ENCODE data around the gene AZGP1.
"Not testable (repeated sequence)": the region's sequence is repeated elsewhere in the genome, so short reads cannot be mapped to it uniquely, and the experiment has no call there.

AZGP1 gene

GRCh38 chr7:100011516-100011915 is 35.7 kb upstream of the AZGP1 start:
- FAIRE-seq, result no peak
- no peak for DNase-seq (ENCODE audit: insufficient read length, low spot score)
- no peak for TF ChIP-seq POLR2A (IDR thresholded peaks at IDR 0.05; ENCODE audit: low read depth, low read length)

GRCh38 chr7:100010901-100011300 is 35.1 kb upstream of the AZGP1 start:
- no peak for FAIRE-seq
- no peak for TF ChIP-seq POLR2A (IDR thresholded peaks at IDR 0.05; ENCODE audit: low read depth, low read length)
- no peak for DNase-seq (ENCODE audit: insufficient read length, low spot score)

- FAIRE-seq, result not testable (repeated sequence)
Observed at GRCh38 chr7:100009952-100010351, 34.1 kb upstream of the AZGP1 start.

GRCh38 chr7:100008525-100008924 is 32.7 kb upstream of the AZGP1 start:
- TF ChIP-seq POLR2A (IDR thresholded peaks at IDR 0.05; ENCODE audit: low read depth, low read length), result no peak
- DNase-seq (ENCODE audit: insufficient read length, low spot score) (no peak), FAIRE-seq (no peak)

More at GRCh38 chr7:100009952-100010351, 34.1 kb upstream of the AZGP1 start:
- not testable (repeated sequence) for DNase-seq (ENCODE audit: insufficient read length, low spot score)

GRCh38 chr7:100007887-100008286 is 32.1 kb upstream of the AZGP1 start:
- no peak for TF ChIP-seq POLR2A (IDR thresholded peaks at IDR 0.05; ENCODE audit: low read depth, low read length)
- no peak for DNase-seq (ENCODE audit: insufficient read length, low spot score)
- no peak for FAIRE-seq

- no peak for FAIRE-seq
- no peak for TF ChIP-seq POLR2A (IDR thresholded peaks at IDR 0.05; ENCODE audit: low read depth, low read length)
Observed at GRCh38 chr7:100003711-100004661, 28.2 kb upstream of the AZGP1 start.

GRCh38 chr7:100000239-100000638 is 24.4 kb upstream of the AZGP1 start:
- FAIRE-seq (no peak), DNase-seq (ENCODE audit: insufficient read length, low spot score) (no peak)
- TF ChIP-seq POLR2A (IDR thresholded peaks at IDR 0.05; ENCODE audit: low read depth, low read length), result no peak

More at GRCh38 chr7:100003711-100004661, 28.2 kb upstream of the AZGP1 start:
- DNase-seq (ENCODE audit: insufficient read length, low spot score), result no peak

- no peak for TF ChIP-seq POLR2A (IDR thresholded peaks at IDR 0.05; ENCODE audit: low read depth, low read length)
- DNase-seq (ENCODE audit: insufficient read length, low spot score) (no peak), FAIRE-seq (no peak)
Observed at GRCh38 chr7:99997545-99998137, 21.8 kb upstream of the AZGP1 start.

- no peak for TF ChIP-seq POLR2A (IDR thresholded peaks at IDR 0.05; ENCODE audit: low read depth, low read length)
- FAIRE-seq (no peak), DNase-seq (ENCODE audit: insufficient read length, low spot score) (no peak)
Observed at GRCh38 chr7:99996755-99997544, 21.1 kb upstream of the AZGP1 start.

GRCh38 chr7:99994819-99995218 is 19.0 kb upstream of the AZGP1 start:
- DNase-seq (ENCODE audit: insufficient read length, low spot score) (no peak), FAIRE-seq (no peak)
- TF ChIP-seq POLR2A (IDR thresholded peaks at IDR 0.05; ENCODE audit: low read depth, low read length), result no peak

- DNase-seq (ENCODE audit: insufficient read length, low spot score), result no peak
- FAIRE-seq, result no peak
- no peak for TF ChIP-seq POLR2A (IDR thresholded peaks at IDR 0.05; ENCODE audit: low read depth, low read length)
Observed at GRCh38 chr7:99992330-99993038, 16.7 kb upstream of the AZGP1 start.

- not testable (repeated sequence) for FAIRE-seq; DNase-seq (ENCODE audit: insufficient read length, low spot score)
Observed at GRCh38 chr7:99991543-99991942, 15.7 kb upstream of the AZGP1 start.

GRCh38 chr7:99990460-99990852 is 14.6 kb upstream of the AZGP1 start:
- DNase-seq (ENCODE audit: insufficient read length, low spot score) (no peak), FAIRE-seq (no peak)
- TF ChIP-seq POLR2A (IDR thresholded peaks at IDR 0.05; ENCODE audit: low read depth, low read length), result no peak

GRCh38 chr7:99987846-99988245 is 12.0 kb upstream of the AZGP1 start:
- no peak for TF ChIP-seq POLR2A (IDR thresholded peaks at IDR 0.05; ENCODE audit: low read depth, low read length)
- DNase-seq (ENCODE audit: insufficient read length, low spot score) (no peak), FAIRE-seq (no peak)

- not testable (repeated sequence) for FAIRE-seq
Observed at GRCh38 chr7:99987306-99987705, 11.5 kb upstream of the AZGP1 start.

More at GRCh38 chr7:99987306-99987705, 11.5 kb upstream of the AZGP1 start:
- not testable (repeated sequence) for DNase-seq (ENCODE audit: insufficient read length, low spot score)
